ENCODE results near the gene OR6J1.
A peak's percentile ranks its signal among the peaks of the same experiment; 100 is the strongest.
"Not testable (repeated sequence)": the region's sequence is repeated elsewhere in the genome, so short reads cannot be mapped to it uniquely, and the experiment has no call there.

The OR6J1 gene

DNA sequence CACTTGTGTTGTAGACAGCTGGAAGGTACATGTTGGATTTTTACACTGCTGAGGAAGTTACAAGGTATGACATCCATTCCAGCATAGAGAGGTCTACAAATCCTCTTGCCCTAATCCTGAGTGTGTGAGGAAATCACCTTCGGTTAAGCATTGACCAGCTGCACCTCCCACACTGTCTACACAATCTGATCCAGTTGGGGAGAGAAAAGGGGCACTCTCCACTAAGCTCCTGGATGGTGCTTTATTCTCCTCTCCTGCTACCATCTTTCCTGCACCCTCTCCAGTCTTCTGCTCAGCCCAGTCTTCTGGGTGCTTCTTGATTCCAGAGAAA lies at the start of gene OR6J1:
OR6J1 (minus strand) TSS at position 48 of the 331 bp plus-strand sequence. CDS start 9,541 bp downstream, outside the sequence.
- no peak for DNase-seq

GRCh38 chr14:22692194-22692593 lies 48.0 kb upstream of the OR6J1 start:
- no peak for DNase-seq

DNA sequence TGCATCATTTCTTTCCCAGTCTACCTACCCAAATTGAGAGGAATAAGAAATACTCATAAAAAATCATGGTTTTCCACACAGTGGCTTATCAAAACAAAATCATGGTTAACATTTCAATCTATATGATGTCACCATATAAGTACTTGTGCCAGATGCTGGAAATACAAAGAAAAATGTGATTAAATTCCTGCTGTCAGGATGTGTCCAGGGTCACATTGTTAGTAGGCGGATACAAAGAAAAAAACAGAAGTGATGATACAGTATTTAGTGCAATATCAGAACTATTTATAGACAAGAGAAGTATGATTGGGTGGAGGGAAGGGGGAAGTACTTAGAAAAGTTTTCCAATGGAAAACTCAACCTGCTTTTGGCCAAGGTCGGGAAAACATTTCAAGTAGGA lies 47.0 kb upstream of the OR6J1 start:
- peak; percentile 70 to 95 for DNase-seq

DNA sequence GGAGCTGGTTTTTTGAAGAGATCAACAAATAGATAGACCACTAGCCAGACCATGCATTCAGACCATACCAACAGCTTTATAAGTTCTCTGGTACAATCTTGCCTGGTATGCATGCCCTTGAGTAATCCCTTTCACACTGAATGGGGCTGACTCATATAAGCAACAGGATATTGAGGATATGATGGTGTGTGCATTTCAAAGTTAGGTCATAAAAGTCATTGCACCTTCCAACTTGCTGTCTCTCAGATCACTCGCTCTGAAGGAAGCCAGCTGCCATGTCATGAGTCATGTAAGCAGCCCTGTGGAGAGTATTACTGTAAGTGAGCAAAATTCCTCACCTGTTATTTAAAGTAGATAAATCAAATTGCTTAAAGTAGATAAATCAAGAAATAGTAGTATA lies 45.0 kb upstream of the OR6J1 start:
- DNase-seq, result peak; percentile 96 to 99

DNA sequence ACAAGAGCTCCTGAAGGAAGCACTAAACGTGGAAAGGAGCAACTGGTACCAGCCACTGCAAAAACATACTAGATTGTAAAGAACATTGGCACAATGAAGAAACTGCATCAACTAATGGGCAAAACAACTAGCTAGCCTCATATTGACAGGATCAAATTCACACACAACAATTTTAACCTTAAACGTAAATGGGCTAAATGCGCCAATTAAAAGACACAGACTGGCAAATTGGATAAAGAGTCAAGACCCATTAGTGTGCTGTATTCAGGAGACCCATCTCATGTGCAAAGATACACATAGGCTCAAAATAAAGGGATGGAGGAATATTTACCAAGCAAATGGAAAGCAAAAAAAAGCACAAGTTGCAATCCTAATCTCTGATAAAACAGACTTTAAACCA lies 43.8 kb upstream of the OR6J1 start:
- not testable (repeated sequence) for DNase-seq

- DNase-seq, result not testable (repeated sequence)
These were observed 42.0 kb upstream of the OR6J1 start for GRCh38 chr14:22686176-22686611.

GRCh38 chr14:22685467-22685866 lies 41.3 kb upstream of the OR6J1 start:
- DNase-seq, result no peak

- not testable (repeated sequence) for DNase-seq
These were observed 39.3 kb upstream of the OR6J1 start for GRCh38 chr14:22683428-22683827.

GRCh38 chr14:22678221-22678620 lies 34.1 kb upstream of the OR6J1 start:
- DNase-seq, result no peak

DNA sequence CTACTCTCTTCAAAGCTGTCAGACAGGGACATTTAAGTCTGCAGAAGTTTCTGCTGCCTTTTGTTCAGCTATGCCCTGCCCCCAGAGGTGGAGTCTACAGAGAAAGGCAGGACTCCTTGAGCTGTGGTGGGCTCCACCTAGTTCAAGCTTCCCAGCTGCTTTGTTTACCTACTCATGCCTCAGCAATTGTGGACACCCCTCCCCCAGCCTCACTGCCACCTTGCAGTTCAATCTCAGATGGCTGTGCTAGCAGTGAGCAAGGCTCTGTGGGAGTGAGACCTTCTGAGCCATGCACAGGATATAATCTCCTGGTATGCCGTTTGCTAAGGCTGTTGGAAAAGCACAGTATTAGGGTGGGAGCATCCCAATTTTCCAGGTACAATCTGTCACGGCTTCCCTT lies 33.4 kb upstream of the OR6J1 start:
- not testable (repeated sequence) for DNase-seq

- no peak for DNase-seq
These were observed 27.5 kb upstream of the OR6J1 start for GRCh38 chr14:22671622-22672021.

GRCh38 chr14:22668863-22669262 lies 24.7 kb upstream of the OR6J1 start:
- DNase-seq, result no peak

- DNase-seq, result no peak
These were observed 24.3 kb upstream of the OR6J1 start for GRCh38 chr14:22668417-22668816.

DNA sequence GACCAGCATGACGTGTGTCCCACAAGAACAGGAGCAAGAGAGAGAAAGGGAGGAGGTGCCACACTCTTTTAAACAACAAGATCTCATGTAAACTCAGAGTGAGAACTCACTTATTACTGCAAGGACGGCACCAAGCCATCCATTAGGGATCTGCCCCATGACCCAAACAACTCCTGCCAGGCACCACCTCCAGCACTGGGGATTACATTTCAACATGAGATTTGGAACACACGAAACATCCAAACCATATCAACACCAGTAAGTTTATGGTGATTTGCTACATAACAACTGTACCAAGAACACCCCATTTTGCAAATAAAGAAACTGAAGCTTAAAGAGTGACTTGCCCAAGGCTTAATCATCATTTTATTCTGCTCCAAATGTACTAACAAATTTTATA lies 23.7 kb upstream of the OR6J1 start:
- DNase-seq, result no peak

GRCh38 chr14:22666203-22666893 lies 22.2 kb upstream of the OR6J1 start:
- DNase-seq, result no peak

- no peak for DNase-seq
These were observed 20.1 kb upstream of the OR6J1 start for GRCh38 chr14:22664261-22664660.

GRCh38 chr14:22660654-22661053 lies 16.5 kb upstream of the OR6J1 start:
- no peak for DNase-seq

GRCh38 chr14:22658946-22659345 lies 14.8 kb upstream of the OR6J1 start:
- no peak for DNase-seq

GRCh38 chr14:22657861-22658260 lies 13.7 kb upstream of the OR6J1 start:
- DNase-seq, result peak; percentile 24 to 59

GRCh38 chr14:22656945-22657731 lies 13.0 kb upstream of the OR6J1 start:
- DNase-seq, result no peak

GRCh38 chr14:22656226-22656625 lies 12.1 kb upstream of the OR6J1 start:
- no peak for DNase-seq

- peak; percentile 30 to 76 for DNase-seq
These were observed 9.0 kb upstream of the OR6J1 start for GRCh38 chr14:22653012-22653621.

- no peak for DNase-seq
These were observed 7.4 kb upstream of the OR6J1 start for GRCh38 chr14:22651586-22651985.

DNA sequence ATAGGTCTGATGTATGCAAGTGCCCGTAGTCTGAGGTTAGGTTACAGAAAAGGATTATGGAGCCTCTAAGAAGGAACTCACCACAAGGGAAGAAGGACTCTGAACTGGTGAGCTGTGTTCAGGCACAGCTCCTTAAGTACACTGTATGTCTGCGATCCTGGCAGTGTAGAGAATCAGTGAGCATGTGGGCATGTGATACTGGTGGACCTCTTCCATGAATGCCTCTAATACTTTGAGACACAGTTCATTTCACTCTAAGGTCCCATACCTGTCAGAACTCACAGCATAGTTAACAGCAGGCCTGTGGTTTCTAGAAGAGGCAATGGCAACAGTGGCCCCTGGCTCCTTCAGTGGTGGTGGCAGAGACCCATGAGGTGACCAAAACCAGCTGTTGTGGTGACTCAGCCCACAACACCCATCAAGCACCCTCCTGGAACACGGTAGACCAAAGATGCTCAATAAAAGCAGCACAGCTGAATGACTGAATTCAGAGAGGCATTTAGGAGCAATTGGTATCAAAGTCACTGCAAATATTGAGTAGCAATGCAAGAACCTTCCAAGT lies 6.9 kb upstream of the OR6J1 start:
- no peak for DNase-seq
